ENCODE results near the gene HOXA11.
A peak's percentile ranks its signal among the peaks of the same experiment; 100 is the strongest.

DNA sequence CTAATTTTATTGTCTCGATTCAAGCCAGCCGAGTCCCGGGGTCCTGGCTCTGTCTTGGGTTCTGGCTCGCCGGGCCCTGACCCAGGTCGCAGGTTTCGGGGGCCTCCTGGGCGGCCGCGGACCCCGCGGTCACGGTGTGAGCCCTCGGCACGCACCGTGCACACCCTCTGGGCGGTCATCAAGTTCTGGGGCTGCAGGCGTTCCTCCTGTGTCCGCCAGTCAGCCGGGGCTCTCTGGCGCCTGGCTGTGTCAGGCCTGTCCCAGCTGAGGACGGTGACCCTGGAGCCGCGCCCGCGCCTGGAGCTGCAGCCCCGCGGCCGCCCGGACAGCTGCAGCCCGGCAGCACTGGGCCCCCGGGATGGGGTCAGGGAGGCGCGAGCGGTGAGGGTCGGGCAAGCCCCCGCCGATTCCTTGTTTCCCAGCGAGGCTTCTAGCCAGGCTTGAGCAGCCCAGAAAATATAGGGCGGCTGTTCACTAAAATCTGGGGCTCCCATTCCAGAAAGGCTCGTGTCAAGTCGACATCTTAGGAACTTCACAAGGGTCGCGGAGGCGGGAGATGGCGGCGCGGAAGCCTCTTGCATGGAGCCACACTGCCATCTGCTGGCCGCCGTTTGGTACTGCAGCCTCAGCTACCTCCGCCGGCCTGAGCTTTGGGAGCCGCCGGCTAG is 24.4 kb downstream of the HOXA11 start:
- TF ChIP-seq CTCF (conservative IDR thresholded peaks at IDR 0.05) (peak; percentile 98), ZFX (IDR thresholded peaks at IDR 0.05) (no peak; the same call in 1 of the 2 replicates)

Measured in C4-2B (cell line).